Cardiac septum (tissue), 1 donor: Measurements from ENCODE around the gene ZNF474. TPM values are rescaled to one million over a fixed set of nuclear protein-coding genes. Genes with fewer than 3 reads are reported as not detected.
"Not testable (repeated sequence)": the region's sequence is repeated elsewhere in the genome, so short reads cannot be mapped to it uniquely, and the experiment has no call there.

Experiments
- DNase-seq: peaks from one replicate; pipeline ENCODE4 v3.0.0-alpha.2; 2020; ENCODE audit warnings: low spot score
- intact Hi-C: fragments of 100-400 bp; cut with DNase I; formaldehyde crosslinking; loops from one replicate; pipeline ENCODE4 v1.14.0; 2022
- long read RNA-seq: library from polyadenylated mRNA; unstranded; transcript quantifications from one replicate; pipeline ENCODE4 v2.0.0, GENCODE V29; 2021
- total RNA-seq: library from RNA; stranded (reverse); fragmentation: NEBNext Ultra II Directional; extraction: Animal tissue kit (Norgen Biotek cat#: 25700); gene quantifications from one replicate; pipeline ENCODE4 v1.2.1, GENCODE V29; 2021
- donor health status: DM: no; HTN: no; CAD: no.

ZNF474 gene
- not detected for total RNA-seq
- long read RNA-seq, result 0 reads

GRCh38 chr5:122129306-122129705 lies at the start of gene ZNF474:
Gene ZNF474 (plus strand): TSS chr5:122129546. CDS start chr5:122151991, 22,445 bp downstream.
- intact Hi-C loops, result no loop called here
- no peak for DNase-seq

GRCh38 chr5:122081541-122081940 lies 47.8 kb upstream of the ZNF474 start:
- DNase-seq, result no peak
- intact Hi-C loops, result no loop called here

- no peak for DNase-seq
- intact Hi-C loops, result no loop called here
Observed at GRCh38 chr5:122083535-122083934, 45.8 kb upstream of the ZNF474 start.

- DNase-seq, result no peak
- intact Hi-C loops, result no loop called here
Observed at GRCh38 chr5:122085041-122085440, 44.3 kb upstream of the ZNF474 start.

GRCh38 chr5:122089096-122090013 lies 40.0 kb upstream of the ZNF474 start:
- intact Hi-C loops, result no loop called here
- DNase-seq, result no peak

GRCh38 chr5:122091936-122092600 lies 37.3 kb upstream of the ZNF474 start:
- DNase-seq, result no peak
- intact Hi-C loops, result no loop called here

- intact Hi-C loops, result no loop called here
- no peak for DNase-seq
Observed at GRCh38 chr5:122093415-122094180, 35.7 kb upstream of the ZNF474 start.

- intact Hi-C loops, DNase-seq: not testable (repeated sequence)
Observed at GRCh38 chr5:122094251-122094650, 35.1 kb upstream of the ZNF474 start.

- intact Hi-C loops, result no loop called here
- no peak for DNase-seq
Observed at GRCh38 chr5:122095158-122095557, 34.2 kb upstream of the ZNF474 start.

GRCh38 chr5:122097391-122097790 lies 32.0 kb upstream of the ZNF474 start:
- intact Hi-C loops, result no loop called here
- no peak for DNase-seq

- DNase-seq, result no peak
- intact Hi-C loops, result no loop called here
Observed at GRCh38 chr5:122099060-122099790, 30.1 kb upstream of the ZNF474 start.

GRCh38 chr5:122101636-122102285 lies 27.6 kb upstream of the ZNF474 start:
- no peak for DNase-seq
- intact Hi-C loops, result no loop called here

- intact Hi-C loops, result no loop called here
Observed at GRCh38 chr5:122102825-122103224, 26.5 kb upstream of the ZNF474 start.

GRCh38 chr5:122105909-122106308 lies 23.4 kb upstream of the ZNF474 start:
- DNase-seq, result no peak
- intact Hi-C loops, result no loop called here

More at GRCh38 chr5:122102825-122103224, 26.5 kb upstream of the ZNF474 start:
- DNase-seq, result no peak

GRCh38 chr5:122107016-122107415 lies 22.3 kb upstream of the ZNF474 start:
- DNase-seq, result no peak
- intact Hi-C loops, result no loop called here

GRCh38 chr5:122110987-122111386 lies 18.4 kb upstream of the ZNF474 start:
- intact Hi-C loops, result no loop called here
- no peak for DNase-seq

- intact Hi-C loops, result no loop called here
- DNase-seq, result no peak
Observed at GRCh38 chr5:122111460-122111859, 17.9 kb upstream of the ZNF474 start.

- no peak for DNase-seq
- intact Hi-C loops, result no loop called here
Observed at GRCh38 chr5:122112063-122112462, 17.3 kb upstream of the ZNF474 start.
